ENCODE data around the gene ING2.
"Not testable (repeated sequence)": the region's sequence is repeated elsewhere in the genome, so short reads cannot be mapped to it uniquely, and the experiment has no call there.

Gene ING2

DNA sequence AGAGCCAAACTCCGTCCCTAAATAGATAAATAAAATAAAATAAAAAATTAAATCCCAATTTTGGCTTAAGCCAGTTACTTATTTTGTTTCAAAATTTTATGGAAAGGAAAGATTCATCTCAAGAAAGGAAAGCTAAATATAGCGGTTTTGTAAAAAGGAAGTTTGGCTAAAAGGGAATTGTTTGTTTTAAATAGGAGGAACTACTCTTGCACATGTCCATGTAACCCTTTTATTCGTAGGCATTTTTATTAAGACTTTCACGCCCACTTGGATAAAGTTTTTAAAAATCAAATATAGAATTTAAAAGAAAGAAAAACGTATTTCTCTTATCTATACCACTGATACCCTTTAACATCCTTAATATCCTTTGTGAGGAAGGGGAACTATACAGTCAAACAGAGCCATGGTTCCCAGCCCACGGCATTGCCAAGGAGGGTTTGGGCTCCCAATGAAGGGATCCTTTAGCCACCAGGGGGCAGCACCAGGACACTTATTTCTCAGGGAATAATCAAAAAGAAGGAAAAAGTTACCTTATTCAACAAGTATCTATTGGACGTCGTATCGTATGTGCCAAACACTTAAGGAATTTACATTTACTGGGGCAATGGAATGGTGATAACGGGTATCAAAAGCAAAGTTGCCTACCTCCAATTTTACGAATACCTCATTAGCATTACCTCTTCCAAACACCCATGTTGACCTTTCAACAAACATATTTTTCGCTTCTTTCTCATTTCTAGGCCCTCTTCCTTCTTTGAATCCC is 32.7 kb upstream of the ING2 start:
- FAIRE-seq = peak; percentile 50
- DNase-seq (ENCODE audit: insufficient read length) = peak; percentile 41
- TF ChIP-seq TAF1 (IDR thresholded peaks at IDR 0.05; ENCODE audit: borderline replicate concordance, low read depth, low read length) = no peak
- TF ChIP-seq POLR2A (IDR thresholded peaks at IDR 0.05; ENCODE audit: low read depth, low read length) = no peak
- TF ChIP-seq POLR2AphosphoS5 (IDR thresholded peaks at IDR 0.05; ENCODE audit: low read depth, low read length) = no peak

DNA sequence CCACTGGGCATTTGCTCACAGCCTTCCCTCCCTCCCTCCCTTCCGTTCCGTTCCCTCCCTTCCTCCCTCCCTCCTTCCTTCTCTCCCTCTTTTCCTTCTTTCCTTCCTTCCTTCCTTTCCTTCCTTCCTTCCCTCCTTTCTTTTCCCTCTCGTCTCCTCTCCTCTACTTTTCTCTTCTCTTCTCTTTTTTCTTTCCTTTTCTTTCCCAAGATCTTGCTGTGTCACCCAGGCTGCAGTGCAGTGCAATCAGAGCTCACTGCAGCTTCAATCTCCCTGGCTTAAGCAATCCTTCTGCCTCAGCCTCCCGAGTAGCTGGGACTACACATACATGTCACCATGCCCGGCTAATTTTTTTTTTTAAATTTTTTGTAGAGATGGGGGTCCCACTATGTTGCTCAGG is 26.7 kb upstream of the ING2 start:
- no peak for FAIRE-seq
- DNase-seq (ENCODE audit: insufficient read length) = no peak
- TF ChIP-seq POLR2A (IDR thresholded peaks at IDR 0.05; ENCODE audit: low read depth, low read length) = no peak
- TF ChIP-seq TAF1 (IDR thresholded peaks at IDR 0.05; ENCODE audit: borderline replicate concordance, low read depth, low read length) = no peak
- TF ChIP-seq POLR2AphosphoS5 (IDR thresholded peaks at IDR 0.05; ENCODE audit: low read depth, low read length) = no peak

DNA sequence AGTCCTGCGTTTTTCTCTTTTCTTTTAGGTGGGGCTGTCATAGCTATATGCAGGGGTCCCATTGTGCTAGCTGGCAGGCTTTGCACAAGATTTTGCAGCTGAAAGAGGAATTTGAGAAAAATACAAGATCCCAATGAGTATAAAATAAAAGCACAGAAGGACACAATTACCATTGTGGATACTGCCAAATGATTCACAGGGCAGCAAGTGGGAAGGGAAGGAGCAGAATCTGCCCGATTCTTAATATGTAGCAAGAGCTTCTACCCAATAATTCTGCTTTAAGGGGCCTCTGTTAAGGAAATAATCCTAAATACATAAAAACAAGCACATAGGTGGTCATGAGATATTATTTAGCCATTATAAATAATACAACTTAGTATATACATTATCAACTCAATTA is 25.9 kb upstream of the ING2 start:
- no peak for FAIRE-seq
- no peak for DNase-seq (ENCODE audit: insufficient read length)
- TF ChIP-seq POLR2AphosphoS5 (IDR thresholded peaks at IDR 0.05; ENCODE audit: low read depth, low read length) (no peak), POLR2A (IDR thresholded peaks at IDR 0.05; ENCODE audit: low read depth, low read length) (no peak), TAF1 (IDR thresholded peaks at IDR 0.05; ENCODE audit: borderline replicate concordance, low read depth, low read length) (no peak)

- FAIRE-seq; DNase-seq (ENCODE audit: insufficient read length): not testable (repeated sequence)
Measured at GRCh38 chr4:183482515-183483095, 22.3 kb upstream of the ING2 start.

DNA sequence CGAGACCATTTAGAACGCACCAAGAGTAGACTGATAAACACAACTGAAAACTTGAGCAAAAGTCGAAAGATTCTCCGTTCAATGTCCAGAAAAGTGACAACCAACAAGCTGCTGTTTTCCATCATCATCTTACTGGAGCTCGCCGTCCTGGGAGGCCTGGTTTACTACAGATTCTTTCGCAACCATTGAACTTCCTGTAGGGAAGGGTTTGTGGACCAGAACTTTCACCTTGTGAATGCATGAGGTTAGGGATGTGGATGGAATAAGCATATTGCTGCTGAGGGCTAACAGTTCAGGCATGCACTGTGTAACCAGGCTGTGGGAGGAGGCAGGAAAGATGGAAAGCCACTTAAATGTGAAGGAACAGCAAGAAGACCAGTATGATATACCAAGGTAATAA is 20.9 kb upstream of the ING2 start:
- TF ChIP-seq POLR2A (IDR thresholded peaks at IDR 0.05; ENCODE audit: low read depth, low read length) = no peak
- no peak for FAIRE-seq
- no peak for DNase-seq (ENCODE audit: insufficient read length)

DNA sequence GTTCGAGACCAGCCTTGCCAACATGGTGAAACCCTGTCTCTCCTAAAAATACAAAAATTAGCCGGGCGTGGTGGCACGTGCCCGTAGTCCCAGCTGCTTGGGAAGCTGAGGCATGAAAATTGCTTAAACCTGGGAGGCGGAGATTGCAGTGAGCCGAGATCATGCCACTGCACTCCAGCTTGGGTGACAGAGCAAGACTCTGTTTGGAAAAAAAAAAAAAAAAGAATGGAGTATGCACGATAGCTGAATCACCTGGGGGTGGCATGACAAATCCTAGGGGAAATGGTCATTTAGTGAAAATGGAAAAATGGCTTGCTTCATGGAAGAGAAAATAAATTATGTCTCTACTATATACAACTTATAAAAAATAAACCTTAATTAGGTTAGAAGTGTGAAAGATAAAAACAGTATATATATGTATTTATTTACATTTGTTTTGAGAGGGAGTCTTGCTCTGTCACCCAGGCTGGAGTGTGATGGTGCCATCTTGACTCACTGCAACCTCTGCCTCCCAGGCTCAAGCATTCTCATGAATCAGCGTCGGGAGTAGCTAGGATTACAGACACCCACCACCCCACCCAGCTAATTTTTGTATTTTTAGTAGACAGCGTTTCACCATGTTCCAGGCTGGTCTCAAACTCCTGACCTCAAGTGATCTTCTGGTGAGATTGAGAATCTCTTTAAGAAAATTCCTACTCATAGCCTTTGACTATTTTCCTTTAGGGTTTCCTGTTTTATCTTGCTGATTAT is 19.3 kb upstream of the ING2 start:
- DNase-seq (ENCODE audit: insufficient read length) = no peak
- no peak for TF ChIP-seq TAF1 (IDR thresholded peaks at IDR 0.05; ENCODE audit: borderline replicate concordance, low read depth, low read length)
- no peak for TF ChIP-seq POLR2A (IDR thresholded peaks at IDR 0.05; ENCODE audit: low read depth, low read length)
- TF ChIP-seq POLR2AphosphoS5 (IDR thresholded peaks at IDR 0.05; ENCODE audit: low read depth, low read length) = no peak
- FAIRE-seq = no peak

DNA sequence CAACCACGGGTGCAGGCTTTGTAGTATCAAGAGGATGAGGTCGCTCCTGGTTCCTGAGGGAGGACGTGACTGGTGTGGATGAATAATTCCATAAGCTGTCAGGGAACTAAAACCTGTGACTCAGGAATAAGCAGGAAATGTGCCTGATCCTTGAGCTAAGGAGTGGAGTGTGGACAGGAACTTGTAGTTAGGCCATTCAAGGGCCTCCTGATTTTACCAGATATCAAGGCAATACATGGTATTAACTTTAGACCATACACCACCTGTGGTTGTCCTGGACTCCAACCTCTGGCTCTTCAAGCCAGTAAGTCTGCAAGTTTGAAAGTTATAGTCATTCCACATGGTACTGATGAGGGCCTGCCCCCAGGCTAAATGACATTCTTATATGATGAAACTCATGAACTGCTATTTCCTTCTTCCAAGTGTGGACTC is 12.1 kb upstream of the ING2 start:
- FAIRE-seq = no peak
- no peak for TF ChIP-seq TAF1 (IDR thresholded peaks at IDR 0.05; ENCODE audit: borderline replicate concordance, low read depth, low read length)
- TF ChIP-seq POLR2AphosphoS5 (IDR thresholded peaks at IDR 0.05; ENCODE audit: low read depth, low read length) = no peak
- no peak for TF ChIP-seq POLR2A (IDR thresholded peaks at IDR 0.05; ENCODE audit: low read depth, low read length)
- DNase-seq (ENCODE audit: insufficient read length) = no peak

- DNase-seq (ENCODE audit: insufficient read length) (no peak), FAIRE-seq (no peak)
- no peak for TF ChIP-seq POLR2A (IDR thresholded peaks at IDR 0.05; ENCODE audit: low read depth, low read length)
- no peak for TF ChIP-seq POLR2AphosphoS5 (IDR thresholded peaks at IDR 0.05; ENCODE audit: low read depth, low read length)
- TF ChIP-seq TAF1 (IDR thresholded peaks at IDR 0.05; ENCODE audit: borderline replicate concordance, low read depth, low read length) = no peak
Measured at GRCh38 chr4:183493246-183493645, 11.6 kb upstream of the ING2 start.

GRCh38 chr4:183495184-183495583 is 9.7 kb upstream of the ING2 start:
- DNase-seq (ENCODE audit: insufficient read length) (no peak), FAIRE-seq (no peak)
- TF ChIP-seq POLR2A (IDR thresholded peaks at IDR 0.05; ENCODE audit: low read depth, low read length) (no peak), TAF1 (IDR thresholded peaks at IDR 0.05; ENCODE audit: borderline replicate concordance, low read depth, low read length) (no peak), POLR2AphosphoS5 (IDR thresholded peaks at IDR 0.05; ENCODE audit: low read depth, low read length) (no peak)

DNA sequence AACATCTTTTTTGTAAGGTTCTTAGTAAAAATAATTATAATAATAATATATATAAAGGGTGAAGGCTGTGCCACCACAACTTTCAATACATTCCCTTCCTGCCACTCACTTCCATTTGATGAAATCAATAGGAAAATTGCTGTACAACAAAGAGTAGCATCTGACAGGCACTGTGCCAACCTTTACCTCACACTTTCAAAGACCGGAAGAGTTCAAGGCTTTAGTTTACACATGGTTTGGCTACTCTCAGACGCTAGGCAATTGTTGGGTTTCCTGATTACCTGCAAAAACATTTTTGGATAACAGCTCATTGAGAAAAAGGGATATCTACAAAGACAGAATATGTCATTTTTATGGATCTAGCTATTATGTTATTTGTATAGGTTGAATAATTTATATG is 5.5 kb upstream of the ING2 start:
- FAIRE-seq = no peak
- DNase-seq (ENCODE audit: insufficient read length) = no peak
- no peak for TF ChIP-seq TAF1 (IDR thresholded peaks at IDR 0.05; ENCODE audit: borderline replicate concordance, low read depth, low read length)
- no peak for TF ChIP-seq POLR2AphosphoS5 (IDR thresholded peaks at IDR 0.05; ENCODE audit: low read depth, low read length)
- no peak for TF ChIP-seq POLR2A (IDR thresholded peaks at IDR 0.05; ENCODE audit: low read depth, low read length)

GRCh38 chr4:183499801-183500200 is 5.1 kb upstream of the ING2 start:
- DNase-seq (ENCODE audit: insufficient read length) (no peak), FAIRE-seq (no peak)
- TF ChIP-seq POLR2A (IDR thresholded peaks at IDR 0.05; ENCODE audit: low read depth, low read length) = no peak
- no peak for TF ChIP-seq TAF1 (IDR thresholded peaks at IDR 0.05; ENCODE audit: borderline replicate concordance, low read depth, low read length)
- no peak for TF ChIP-seq POLR2AphosphoS5 (IDR thresholded peaks at IDR 0.05; ENCODE audit: low read depth, low read length)

DNA sequence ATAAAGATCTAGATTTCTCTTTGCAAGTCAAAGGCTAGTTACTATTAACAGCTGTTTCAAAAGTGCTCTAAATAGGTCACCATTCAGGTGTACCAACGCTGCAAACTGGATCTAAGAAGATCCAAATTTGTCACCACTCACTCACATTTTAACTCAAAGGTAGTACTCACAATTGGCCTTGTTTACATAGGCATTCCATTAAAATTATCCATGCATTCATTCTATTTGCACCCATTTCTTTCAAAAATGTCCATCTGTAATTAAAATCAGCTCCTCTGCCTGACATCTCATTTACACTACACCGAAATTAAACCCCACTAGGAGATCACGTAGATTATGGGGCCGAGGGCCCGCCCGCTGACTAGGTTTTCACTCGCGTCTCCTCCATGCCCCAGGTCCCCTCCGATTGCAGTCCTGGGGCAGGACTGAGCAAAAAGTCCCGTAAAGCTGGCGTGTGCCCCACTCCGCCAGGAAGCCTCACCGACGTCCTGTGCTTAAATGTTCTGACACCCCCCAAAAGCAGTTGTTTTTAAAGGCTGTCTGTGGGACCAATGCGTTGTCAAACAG is 1.3 kb upstream of the ING2 start:
- DNase-seq (ENCODE audit: insufficient read length) (no peak), FAIRE-seq (no peak)
- TF ChIP-seq POLR2A (IDR thresholded peaks at IDR 0.05; ENCODE audit: low read depth, low read length) (no peak), POLR2AphosphoS5 (IDR thresholded peaks at IDR 0.05; ENCODE audit: low read depth, low read length) (no peak), TAF1 (IDR thresholded peaks at IDR 0.05; ENCODE audit: borderline replicate concordance, low read depth, low read length) (no peak)
